ENCODE data around the gene PRKG1. TPM values are rescaled to one million over a fixed set of nuclear protein-coding genes. Genes with fewer than 3 reads are reported as not detected.

The PRKG1 gene
- total RNA-seq (2012; rRNA removed) (18.3 and 22.5 TPM in 2 replicates), polyA plus RNA-seq (2012; rRNA removed) (3.1 and 3.5 TPM in 2 replicates), Bru-seq, nascent RNA (percentile 85 among the genes with signal in this experiment), BruChase-seq, experiment 1, labeled RNA remaining after a 6-hour chase (percentile 72 among the genes with signal in this experiment), BruChase-seq, experiment 2, labeled RNA remaining after a 2-hour chase (percentile 93 among the genes with signal in this experiment)
- 2.4 and 3.2 TPM in 2 replicates for polyA plus RNA-seq (2012; cell fraction: cytosol; rRNA removed)
- polyA plus RNA-seq (2012; cell fraction: nucleus; rRNA removed; ENCODE audit: low replicate concordance) = 4.1 and 6.9 TPM in 2 replicates
- long read RNA-seq, partial matches to known transcripts = 0 of 8 reads
- long read RNA-seq, other reads (novel, unspliced or antisense) = 8 of 8 reads

- H3K27me3 ChIP-seq (ENCODE audit: control insufficient read depth, insufficient read depth, low read length) = no peaks in the 10 kb centered on the region
- peak; percentile 92 for ATAC-seq (ENCODE audit: low read depth)
- no peak within 1 kb of the TSS for H4K5ac ChIP-seq (ENCODE audit: low read depth, low read length)
- intact Hi-C loops (cut with micrococcal nuclease) (loop anchor here (5.0 to 10.0 kb wide), 2 partner anchors 143 to 620 kb away; partner anchors contain the start of gene CSTF2T), dilution Hi-C loops (cut with HindIII; ENCODE audit: low sequenced_read_pairs, unreplicated experiment) (no loop called here), in situ Hi-C loops (cut with MboI; ENCODE audit: low sequenced_read_pairs) (loop anchor here (5.0 kb wide), 1 partner anchor 348 kb away; no protein-coding TSS in a partner anchor)
- H3K4me2 ChIP-seq (ENCODE audit: low read depth, low read length) = peak within 1 kb of the TSS; percentile 79
- peaks cover 21 to 40% of the 10 kb centered on the region in 2 experiments; a peak in 3 of 4 replicates for H3K79me1 ChIP-seq (ENCODE audit: low read depth in 1 of 2, low read length in 2 of 2)
- H3K36me3 ChIP-seq (ENCODE audit: control insufficient read depth, insufficient read depth, low read length) = no peaks in the 10 kb centered on the region
- BruUV-seq (replicated peaks) = no TSS peak
- TF ChIP-seq BHLHE40 (IDR thresholded peaks at IDR 0.05; ENCODE audit: low read depth, low read length) (no peak), CHD1 (IDR thresholded peaks at IDR 0.05; ENCODE audit: low read depth, low read length) (no peak), RAD21 (IDR thresholded peaks at IDR 0.05; ENCODE audit: low read length) (peak; percentile 16; the same call in 1 of the 2 replicates), USF2 (IDR thresholded peaks at IDR 0.05; ENCODE audit: low read depth, low read length) (0 out of 2 replicates have a peak, but pooled peaks have one; percentile 31), CEBPB (IDR thresholded peaks at IDR 0.05; ENCODE audit: low read depth, low read length) (no peak), MAFK (IDR thresholded peaks at IDR 0.05; ENCODE audit: low read depth, low read length) (no peak), RCOR1 (IDR thresholded peaks at IDR 0.05; ENCODE audit: insufficient replicate concordance, low read length) (no peak), MXI1 (IDR thresholded peaks at IDR 0.05; ENCODE audit: borderline replicate concordance, low read depth, low read length) (0 out of 2 replicates have a peak, but pooled peaks have one; percentile 12), SMC3 (IDR thresholded peaks at IDR 0.05; ENCODE audit: low read depth, low read length) (no peak; the same call in 1 of the 2 replicates), POLR2A (IDR thresholded peaks at IDR 0.05; ENCODE audit: low read depth, low read length) (0 out of 2 replicates have a peak, but pooled peaks have one; percentile 19), ELK1 (IDR thresholded peaks at IDR 0.05; ENCODE audit: borderline replicate concordance, low read depth, low read length) (no peak), NFE2L2 (IDR thresholded peaks at IDR 0.05; ENCODE audit: low read depth, low read length) (no peak)
- peak within 1 kb of the TSS; percentile 82 for H3K9ac ChIP-seq (ENCODE audit: low read depth, low read length)
- H4K8ac ChIP-seq (ENCODE audit: low read depth in 2 of 2, low read length in 2 of 2) = peak within 1 kb of the TSS; percentile 54 to 71; a peak in 3 of 4 replicates
- peak within 1 kb of the TSS; percentile 62 for H3K56ac ChIP-seq (ENCODE audit: extremely low read depth, insufficient read depth, low read length)
- peak within 1 kb of the TSS; percentile 98 for H3K23ac ChIP-seq (ENCODE audit: low read depth, low read length)
- H2AK9ac ChIP-seq (replicated peaks; ENCODE audit: low read depth, low read length, poor library complexity) = peak within 1 kb of the TSS; percentile 92
- peak within 1 kb of the TSS; percentile 62 for H3K4me3 ChIP-seq (ENCODE audit: insufficient read depth, low read depth, low read length)
- ChIA-PET POLR2A (ENCODE audit: unreplicated experiment) (interaction anchor here (0.6 to 0.7 kb wide), 2 partner anchors 183 to 621 kb away, joined by 3 to 5 read pairs; no protein-coding TSS in a partner anchor), CTCF (interaction anchor here (0.7 to 1.5 kb wide), 3 partner anchors 9 to 349 kb away, joined by 3 to 5 read pairs (median 4); no protein-coding TSS in a partner anchor)
- H3K27ac ChIP-seq (ENCODE audit: insufficient read depth, low read length) = peak within 1 kb of the TSS; percentile 82
- H4K91ac ChIP-seq (ENCODE audit: insufficient read depth, low read depth, low read length) = peak within 1 kb of the TSS; percentile 69
- H3K9me1 ChIP-seq (ENCODE audit: insufficient read depth, low read length) = peaks cover 4% of the 10 kb centered on the region
- peak within 1 kb of the TSS; percentile 87 for H3K14ac ChIP-seq (replicated peaks; ENCODE audit: low read depth, low read length)
- peak within 1 kb of the TSS; percentile 64 for H3K4ac ChIP-seq (ENCODE audit: low read depth, low read length)
- H3K18ac ChIP-seq (ENCODE audit: low read depth, low read length) = peak within 1 kb of the TSS; percentile 2; the same call in 1 of the 2 replicates
- H2BK15ac ChIP-seq (ENCODE audit: low read depth, low read length) = peak within 1 kb of the TSS; percentile 46; the same call in 2 of the 3 replicates
- 2% methylated on average over 27 of the region's 59 CpGs; no CpG with 5 or more reads in 1 of the 2 experiments for WGBS, 2 experiments (ENCODE audit: extremely low coverage in 2 of 2, insufficient read length in 1 of 2)
- H2AK5ac ChIP-seq (ENCODE audit: low read depth, low read length) = peak within 1 kb of the TSS; percentile 2; the same call in 1 of the 2 replicates
- peaks cover 9% of the 10 kb centered on the region; the same call in 1 of the 2 replicates for H4K20me1 ChIP-seq (ENCODE audit: insufficient read depth, low read length)
- peak within 1 kb of the TSS; percentile 49 for H2BK5ac ChIP-seq (ENCODE audit: low read depth, low read length, poor library complexity, severe bottlenecking)
- peak within 1 kb of the TSS; percentile 70 for H2BK120ac ChIP-seq (ENCODE audit: low read depth, low read length)
- peak within 1 kb of the TSS; percentile 40; the same call in 1 of the 2 replicates for H2BK20ac ChIP-seq (ENCODE audit: low read depth, low read length)
- peaks cover 6% of the 10 kb centered on the region; the same call in 1 of the 2 replicates for H3K4me1 ChIP-seq (ENCODE audit: control insufficient read depth, insufficient read depth, low read length)
- DNase-seq = peak; percentile 85
- no peaks in the 10 kb centered on the region for H3K9me3 ChIP-seq (ENCODE audit: control insufficient read depth, insufficient read depth, low read length)
- peak within 1 kb of the TSS; percentile 94 for H2AFZ ChIP-seq (replicated peaks; ENCODE audit: low read length, poor library complexity)
Observed at GRCh38 chr10:51074238-51075028, at the start of gene PRKG1. Gene PRKG1, plus strand, starts transcription at chr10:51074487.
